Measurements from ENCODE around the gene PEX11A. TPM values are rescaled to one million over a fixed set of nuclear protein-coding genes. Genes with fewer than 3 reads are reported as not detected.

The PEX11A gene
- total RNA-seq, 1 donor from 2014 or later: 10.1 TPM

GRCh38 chr15:89654847-89655805, 35.4 kb downstream of the PEX11A start, which contains the start of gene KIF7:
TSS of gene KIF7 (minus strand) at chr15:89655467. CDS start at chr15:89652930, 2,537 bp downstream.
- Histone ChIP-seq H3K4me1 (peaks cover 9% of the 10 kb centered on the region), H3K36me3 (no peaks in the 10 kb centered on the region), H3K4me3 (peak within 1 kb of the TSS; percentile 62), H3K9me3 (no peaks in the 10 kb centered on the region), H3K27ac (no peak within 1 kb of the TSS), H3K27me3 (ENCODE audit: low read depth) (peaks cover 35% of the 10 kb centered on the region)
- no peak for DNase-seq
- peak; percentile 77 to 81 for ATAC-seq
- TF ChIP-seq CTCF (IDR thresholded peaks at IDR 0.05): no peak
- intact Hi-C loops (cut with DNase I): no loop called here

DNA sequence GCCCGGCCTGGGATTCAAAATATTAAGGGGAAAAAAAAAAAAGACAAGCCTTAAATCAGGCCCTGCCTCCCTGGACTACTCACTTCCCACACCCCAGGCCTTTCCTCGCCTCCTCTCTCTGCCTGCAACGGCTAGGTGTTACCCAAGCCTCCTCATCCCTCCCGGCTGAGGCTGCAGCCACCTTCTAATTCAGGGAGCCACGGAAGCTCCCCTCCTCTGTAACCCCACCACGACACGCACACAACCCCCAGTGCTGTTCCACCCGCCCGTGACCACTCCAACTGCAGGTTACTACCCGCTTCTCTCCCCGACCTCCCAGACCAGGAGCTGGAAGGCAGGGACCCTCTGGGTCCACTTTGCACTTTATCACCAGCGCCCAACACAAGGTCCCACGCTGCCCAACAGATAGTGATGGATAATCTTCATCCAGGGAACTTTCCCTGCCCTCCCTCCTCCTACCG, 36.2 kb downstream of the PEX11A start:
- TF ChIP-seq CTCF (IDR thresholded peaks at IDR 0.05): no peak
- intact Hi-C loops (cut with DNase I): no loop called here
- peaks cover 9% of the 10 kb centered on the region for H3K4me1 ChIP-seq
- ATAC-seq (no peak), DNase-seq (no peak)
- H3K27me3 ChIP-seq (ENCODE audit: low read depth): peaks cover 35% of the 10 kb centered on the region
- H3K36me3 ChIP-seq: no peaks in the 10 kb centered on the region
- H3K4me3 ChIP-seq: peak overlapping the region; percentile 62
- no peak overlapping the region for H3K27ac ChIP-seq
- no peaks in the 10 kb centered on the region for H3K9me3 ChIP-seq

- Histone ChIP-seq H3K36me3 (no peaks in the 10 kb centered on the region), H3K9me3 (no peaks in the 10 kb centered on the region), H3K4me3 (no peak overlapping the region), H3K4me1 (peaks cover 9% of the 10 kb centered on the region), H3K27ac (no peak overlapping the region), H3K27me3 (ENCODE audit: low read depth) (peaks cover 34% of the 10 kb centered on the region)
- DNase-seq (no peak), ATAC-seq (no peak)
- intact Hi-C loops (cut with DNase I): no loop called here
- TF ChIP-seq CTCF (IDR thresholded peaks at IDR 0.05): no peak
Measured at GRCh38 chr15:89653578-89653977, 37.0 kb downstream of the PEX11A start.

DNA sequence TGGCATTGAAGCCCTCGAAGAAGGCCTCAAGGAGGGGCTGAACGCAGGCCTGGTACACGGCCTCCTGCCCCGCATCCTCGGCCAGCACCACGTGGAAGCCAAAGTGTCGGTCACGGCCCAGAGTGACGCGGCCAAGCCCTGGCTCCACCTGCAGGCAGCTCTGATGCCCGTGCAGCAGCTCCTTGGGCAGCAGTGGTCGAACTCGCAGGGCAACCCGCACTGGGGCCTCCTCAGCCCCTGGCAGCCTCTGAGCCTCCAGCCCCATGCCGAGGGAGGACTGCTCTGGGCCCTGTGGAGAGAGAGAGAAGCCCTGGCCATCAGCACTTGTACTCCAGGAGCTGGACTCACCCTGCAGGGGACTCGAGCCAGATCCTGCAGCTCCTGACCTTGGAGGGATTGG, 37.9 kb downstream of the PEX11A start:
- Histone ChIP-seq H3K4me1 (peaks cover 9% of the 10 kb centered on the region), H3K27me3 (ENCODE audit: low read depth) (peaks cover 32% of the 10 kb centered on the region), H3K9me3 (no peaks in the 10 kb centered on the region), H3K4me3 (no peak overlapping the region), H3K27ac (no peak overlapping the region), H3K36me3 (no peaks in the 10 kb centered on the region)
- ATAC-seq (no peak), DNase-seq (no peak)
- intact Hi-C loops (cut with DNase I): no loop called here
- TF ChIP-seq CTCF (IDR thresholded peaks at IDR 0.05): no peak

- H3K27me3 ChIP-seq (ENCODE audit: low read depth): peaks cover 32% of the 10 kb centered on the region
- H3K4me1 ChIP-seq: peaks cover 9% of the 10 kb centered on the region
- ATAC-seq (no peak), DNase-seq (no peak)
- intact Hi-C loops (cut with DNase I): no loop called here
- no peaks in the 10 kb centered on the region for H3K36me3 ChIP-seq
- H3K27ac ChIP-seq: no peak overlapping the region
- H3K4me3 ChIP-seq: no peak overlapping the region
- no peaks in the 10 kb centered on the region for H3K9me3 ChIP-seq
- TF ChIP-seq CTCF (IDR thresholded peaks at IDR 0.05): no peak
Measured at GRCh38 chr15:89652131-89652530, 38.4 kb downstream of the PEX11A start.

Measured in lower lobe of right lung (tissue), 2 donors.